ENCODE measurements around the gene EMX1.

The EMX1 gene

GRCh38 chr2:72983500-72984161 lies 66.3 kb downstream of the EMX1 start:
- no peak for DNase-seq

GRCh38 chr2:72984172-72984671 lies 66.9 kb downstream of the EMX1 start:
- no peak for DNase-seq
